Spleen (tissue), 7 donors: ENCODE data around the gene DPYD.

ENCODE experiments used
- CTCF ChIP-seq, 11 experiments: fragments of 200-600 bp in 7 of 11; fragments of 450-650 bp in 4 of 11; sonication (generic) in 4 of 11; IDR thresholded peaks in 8 of 11; conservative IDR thresholded peaks in 3 of 11; 1 replicate in 7 of 11; 2 replicates in 4 of 11; pipeline versions ENCODE4 v1.4.0 to v1.8.0; 2016 to 2021; ENCODE audit warnings: antibody characterized with exemption in 11 of 11, inconsistent platforms in 4 of 11, mild to moderate bottlenecking in 1 of 11
- POLR2A ChIP-seq, 3 donors: fragments of 450-650 bp; IDR thresholded peaks; one replicate each; pipeline ENCODE4 v1.5.1; 2017; ENCODE audit warnings: antibody characterized with exemption in 3 of 3, mild to moderate bottlenecking in 1 of 3
- POLR2AphosphoS5 ChIP-seq, 3 donors: sonication (generic); formaldehyde crosslinking; IDR thresholded peaks; one replicate each; pipeline ENCODE4 v1.5.1; 2017; ENCODE audit warnings: antibody characterized with exemption in 3 of 3
- donor health status: DM: no; HTN: no; CAD: no; lungs with moderate emphysema.
- donor health status: DM: no; HTN: no; CAD: no.
- donor health status: DM: no; HTN: no; CAD: no.

- TF ChIP-seq CTCF (IDR thresholded peaks at IDR 0.05 in 8 of 11, conservative IDR thresholded peaks at IDR 0.05 in 3 of 11), result no peak
- TF ChIP-seq POLR2AphosphoS5 (IDR thresholded peaks at IDR 0.05), result no peak
- TF ChIP-seq POLR2A (IDR thresholded peaks at IDR 0.05), result no peak
Measured at GRCh38 chr1:97833881-97834280, 87.0 kb downstream of the DPYD start.
